Medulla oblongata (tissue), 1 donor: ENCODE results near the gene IMMP2L.
A peak's percentile ranks its signal among the peaks of the same experiment; 100 is the strongest.

ENCODE experiments used
- DNase-seq: peaks from one replicate; pipeline ENCODE4 v3.0.0-alpha.2; 2015; ENCODE audit errors: extremely low spot score

IMMP2L gene

DNA sequence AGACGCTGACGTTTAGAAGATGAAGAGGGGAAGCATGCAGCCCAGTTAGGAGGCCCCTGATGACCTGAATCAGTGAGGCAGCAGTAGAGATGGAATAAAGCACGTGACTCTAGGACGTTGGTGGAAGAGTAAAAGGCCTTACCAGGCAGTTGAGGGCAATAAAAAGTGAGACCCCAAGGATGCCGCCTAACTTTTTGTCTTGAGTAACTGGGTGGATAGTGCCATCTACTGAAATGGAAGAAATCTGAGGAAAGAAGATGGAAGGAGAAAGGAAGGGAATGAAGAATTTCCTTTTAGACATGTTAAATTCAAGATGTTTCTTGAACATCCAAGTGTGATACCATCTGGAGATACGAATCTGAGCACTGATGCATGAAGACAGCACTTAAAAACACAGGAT, 691.4 kb downstream of the IMMP2L start:
- DNase-seq = no peak

DNA sequence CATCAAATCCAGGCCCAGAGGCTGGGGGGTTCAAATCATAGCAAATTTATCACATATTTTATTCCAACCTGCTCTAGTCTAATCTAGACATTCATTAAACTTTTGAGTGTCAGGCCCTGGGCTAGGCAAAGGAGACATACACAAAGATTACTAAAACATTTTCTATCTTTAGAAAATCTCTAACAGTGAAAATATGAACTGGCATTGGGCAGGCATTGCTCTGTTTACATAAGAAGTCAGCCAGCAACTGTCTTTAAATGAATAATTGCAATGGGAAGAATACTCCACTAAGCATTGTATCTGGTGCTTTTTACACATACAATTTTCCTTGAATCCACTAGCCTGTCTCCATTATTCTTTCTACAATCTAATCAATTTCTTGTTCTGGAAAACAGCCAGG, 693.8 kb downstream of the IMMP2L start:
- no peak for DNase-seq

DNA sequence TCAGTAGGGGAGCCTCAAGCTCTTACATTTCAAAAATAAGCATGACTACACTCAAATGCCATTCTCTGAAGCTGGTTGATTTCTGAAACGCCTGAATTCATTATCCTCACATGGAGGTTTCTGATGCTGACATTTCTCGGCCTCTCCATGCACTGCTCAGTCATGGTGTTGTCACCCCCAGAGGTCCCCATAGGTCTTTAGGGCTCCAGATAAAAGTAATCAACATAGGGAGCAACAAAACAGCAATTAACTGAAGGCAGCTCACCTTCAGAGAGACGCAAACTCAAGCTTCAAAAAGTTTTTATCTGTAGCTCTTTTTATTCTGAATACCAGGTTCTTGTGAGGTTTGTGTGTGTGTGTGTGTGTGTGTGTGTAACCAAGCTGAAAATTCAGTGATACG, 694.5 kb downstream of the IMMP2L start:
- DNase-seq = no peak

DNA sequence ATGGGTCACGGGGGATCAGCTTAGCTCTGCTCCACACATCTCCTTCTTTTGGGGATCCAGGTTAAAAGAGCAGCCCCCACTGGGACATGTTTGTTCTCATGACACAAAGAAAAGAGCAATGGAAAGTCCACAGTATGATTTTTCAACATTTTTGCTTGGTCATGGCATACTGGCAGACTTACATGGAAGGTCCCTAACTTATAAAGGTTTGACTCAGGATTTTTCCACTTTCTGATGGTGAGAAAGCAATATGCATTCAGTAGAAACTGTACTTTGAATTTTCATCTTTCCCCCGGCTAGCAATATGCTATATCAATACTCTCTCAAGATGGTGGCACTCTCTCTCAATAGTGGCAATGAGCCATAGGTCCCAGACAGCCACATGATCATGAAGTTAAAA, 699.0 kb downstream of the IMMP2L start:
- DNase-seq = no peak

DNA sequence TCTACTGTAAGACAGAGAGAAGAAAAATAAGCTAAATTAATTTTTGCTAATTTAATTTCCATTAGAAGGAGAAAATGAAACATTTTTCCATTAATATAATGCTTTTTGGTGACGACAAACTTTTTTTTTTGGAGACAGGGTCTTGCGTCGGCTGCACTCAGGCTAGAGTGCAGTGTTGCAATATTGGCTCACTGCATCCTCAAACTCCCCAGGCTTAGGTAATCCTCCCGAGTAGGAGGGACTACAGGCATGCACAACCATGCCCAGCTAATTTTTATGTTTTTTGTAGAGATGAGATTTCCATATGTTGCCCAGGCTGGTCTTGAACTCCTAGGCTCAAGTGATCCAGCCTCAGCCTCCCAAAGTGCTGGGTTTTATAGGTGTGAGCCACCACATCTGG, 701.1 kb downstream of the IMMP2L start:
- DNase-seq = no peak

DNA sequence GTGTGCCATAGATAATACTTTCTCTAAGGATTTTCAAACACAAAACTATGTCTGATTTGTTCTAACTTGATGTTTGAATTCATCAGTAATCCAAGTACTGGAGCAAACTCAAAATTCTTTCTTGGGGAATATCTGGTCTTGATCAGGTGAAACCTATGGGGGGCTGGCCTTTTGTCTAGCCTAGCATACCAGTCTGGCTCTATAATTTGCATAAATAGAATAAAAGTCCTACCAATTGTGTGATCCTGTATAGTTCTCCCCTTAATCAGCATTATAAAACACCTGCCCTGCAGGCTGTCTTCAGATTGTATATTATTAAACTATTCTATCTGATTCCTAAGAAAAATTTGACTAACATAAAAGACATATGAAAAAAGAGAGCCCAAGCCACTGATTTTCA, 705.2 kb downstream of the IMMP2L start:
- DNase-seq = no peak

DNA sequence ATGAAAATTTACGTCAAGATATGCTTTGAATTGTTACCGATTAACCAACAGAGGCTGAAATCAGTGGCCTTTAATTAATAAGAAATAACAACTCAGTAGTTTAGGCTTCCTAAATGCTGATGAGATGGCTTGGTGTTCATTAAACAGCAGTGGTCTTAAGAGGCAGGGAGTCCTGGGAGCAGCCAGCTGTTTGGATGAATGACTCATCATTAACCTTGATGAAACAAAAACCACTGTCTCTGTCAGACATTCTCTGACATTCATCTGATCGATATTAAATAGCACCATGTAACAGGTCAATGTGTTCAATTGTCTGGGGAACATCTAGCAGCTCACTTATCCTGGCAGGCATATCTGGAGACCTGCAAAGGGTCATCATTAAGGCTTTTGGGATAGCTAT, 705.6 kb downstream of the IMMP2L start:
- no peak for DNase-seq

DNA sequence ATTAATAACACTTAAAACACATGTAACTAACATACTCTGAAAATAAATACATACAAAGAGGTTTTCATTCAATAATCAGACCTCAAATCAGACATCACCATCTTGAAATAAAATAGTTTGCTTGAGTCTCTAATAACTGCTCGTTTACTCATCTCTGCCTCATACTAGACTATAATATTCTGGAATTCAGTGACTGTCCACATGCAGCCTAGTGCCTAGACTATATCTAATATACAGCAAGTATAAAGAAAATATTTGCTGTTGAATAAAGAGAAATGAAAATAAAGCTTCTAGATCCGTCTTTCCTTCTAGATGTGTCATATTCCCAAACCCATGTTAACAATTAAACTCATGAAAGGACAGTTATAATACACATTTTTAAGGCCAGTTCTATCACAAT, 707.6 kb downstream of the IMMP2L start:
- DNase-seq = no peak

DNA sequence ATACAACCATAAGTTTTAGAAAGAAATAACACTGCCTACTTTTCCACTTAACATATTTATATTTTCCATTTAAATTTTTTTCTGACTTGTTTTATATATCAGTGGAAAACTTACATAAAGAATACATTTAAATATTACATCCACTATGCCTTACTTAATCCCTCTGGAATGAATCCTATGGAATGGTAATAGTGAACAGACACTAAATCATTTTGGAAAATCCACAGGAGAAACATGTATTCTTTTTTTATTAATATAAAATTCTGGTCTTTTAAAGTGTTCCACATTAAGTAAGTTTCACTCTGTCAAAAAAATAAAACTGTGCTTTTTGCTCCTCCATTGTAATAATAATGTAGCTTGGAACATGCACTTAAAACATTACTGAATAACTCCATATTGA, 708.1 kb downstream of the IMMP2L start:
- no peak for DNase-seq

DNA sequence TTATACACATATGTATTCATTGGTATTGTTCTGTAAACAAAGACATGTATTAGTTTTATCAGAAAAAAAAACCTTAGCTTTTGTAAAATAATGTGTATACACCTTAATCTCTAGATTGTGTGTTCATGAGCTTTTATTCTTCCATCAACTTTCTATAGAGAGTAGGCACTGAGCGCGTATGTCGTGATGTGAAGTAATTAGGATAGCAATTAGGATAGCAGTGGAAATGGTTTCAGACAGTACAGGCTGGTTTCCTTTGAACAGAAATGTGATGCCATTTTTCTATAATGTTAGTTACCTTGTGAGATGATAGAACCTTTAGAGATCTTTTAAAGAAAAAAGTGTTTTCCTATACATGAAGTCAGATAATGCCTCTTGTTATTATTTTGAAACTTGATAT, 709.0 kb downstream of the IMMP2L start:
- DNase-seq = no peak

DNA sequence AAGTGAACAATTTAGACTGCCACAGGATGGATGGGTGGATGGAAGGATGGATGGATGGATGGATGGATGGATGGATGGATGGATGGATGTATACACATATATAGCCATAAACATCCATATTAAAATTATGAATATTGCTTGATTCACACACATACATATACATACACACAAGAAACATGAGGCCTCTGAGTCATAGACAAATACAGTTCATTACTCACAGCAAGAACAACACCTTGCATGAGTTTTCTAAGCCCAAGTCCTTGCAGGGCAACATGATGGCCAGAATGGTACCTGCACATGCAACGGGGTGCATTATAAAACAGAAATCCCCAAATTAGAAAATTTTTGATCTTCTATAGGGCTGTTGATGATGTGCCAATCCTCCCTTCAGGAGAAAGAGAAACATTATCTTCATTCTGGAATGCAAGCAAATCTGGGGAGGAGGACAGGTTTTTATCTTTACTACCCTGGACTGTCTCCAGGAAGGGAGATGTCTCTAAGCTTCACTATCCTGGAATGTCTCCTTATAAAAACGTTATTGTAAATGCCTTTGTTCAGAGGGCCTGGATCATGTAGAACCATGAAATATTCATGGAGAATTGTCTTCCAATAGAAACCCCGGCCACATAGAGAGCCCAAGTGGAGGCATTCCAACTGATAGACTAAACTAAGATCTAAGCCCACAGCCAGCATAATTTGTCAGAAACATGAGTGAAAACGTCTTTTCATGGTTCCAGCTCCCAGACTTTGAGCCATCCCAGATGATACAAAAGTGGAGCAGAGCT, 709.9 kb downstream of the IMMP2L start:
- no peak for DNase-seq

DNA sequence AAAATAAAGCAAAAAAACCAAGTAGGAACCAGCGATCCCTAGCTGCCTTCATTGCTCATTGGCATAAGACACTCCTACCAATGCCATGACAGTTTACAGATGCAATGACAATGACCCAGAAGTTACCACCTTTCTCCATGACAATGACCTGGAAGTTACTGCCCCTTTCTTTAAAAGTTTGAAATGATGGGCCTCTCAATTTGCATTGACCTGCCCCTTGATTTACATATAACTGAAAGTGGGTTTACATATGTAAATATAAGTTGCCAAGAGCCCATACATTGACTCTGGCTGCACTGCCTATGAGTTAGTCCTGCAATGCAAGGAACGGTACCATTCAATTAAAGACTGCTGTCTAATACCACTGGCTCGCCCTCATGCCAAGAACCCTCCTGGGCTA, 712.1 kb downstream of the IMMP2L start:
- DNase-seq = no peak

DNA sequence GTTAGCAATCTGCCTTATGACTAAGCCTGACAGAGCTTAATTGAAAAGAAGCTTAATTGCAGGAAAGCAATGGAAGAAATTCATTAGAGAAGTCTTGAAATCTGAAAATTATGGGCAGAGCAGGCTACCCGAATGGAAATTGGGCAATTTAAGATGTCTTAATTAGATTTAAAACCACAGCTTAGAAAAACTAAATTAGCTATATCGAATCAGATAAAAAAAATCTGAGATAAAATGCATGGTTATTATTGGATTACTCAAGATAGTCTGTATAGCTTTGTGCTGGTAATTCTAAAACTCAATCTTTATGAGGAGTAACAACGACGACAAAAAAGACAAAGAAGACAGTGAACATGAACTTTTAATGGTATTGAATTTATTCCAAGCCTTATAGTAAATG, 719.5 kb downstream of the IMMP2L start:
- DNase-seq = no peak

DNA sequence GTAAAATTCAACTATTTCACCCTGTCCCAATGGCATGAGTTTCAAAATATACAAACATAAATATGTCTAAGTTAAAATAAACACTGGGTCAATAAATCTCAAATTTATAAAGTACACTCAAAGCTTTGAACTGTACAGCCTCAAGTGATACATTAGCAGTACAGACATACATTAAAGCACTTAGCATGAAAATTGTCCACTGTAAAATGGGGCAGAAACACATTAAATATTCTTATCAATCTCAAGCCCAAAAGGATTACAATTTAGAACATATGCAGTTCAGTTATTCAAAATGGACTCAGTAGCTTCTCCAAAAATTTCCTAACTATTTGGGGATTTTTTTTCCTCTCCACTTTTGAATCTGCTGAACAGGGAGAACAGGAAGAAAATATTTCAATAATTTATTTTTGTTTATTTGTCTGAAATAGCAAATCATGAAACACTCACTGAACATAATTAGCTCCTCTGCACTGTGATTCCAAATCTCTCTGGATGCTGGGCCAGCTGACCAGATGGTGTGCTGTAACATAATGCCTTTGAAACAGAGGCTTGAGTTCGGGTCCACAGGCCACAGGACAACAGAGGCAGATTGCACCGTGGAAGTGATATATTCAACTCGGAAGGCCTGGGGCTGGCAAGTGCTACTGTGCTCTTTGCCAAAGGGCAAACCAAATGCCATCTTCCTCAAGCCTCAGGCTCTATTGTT, 720.3 kb downstream of the IMMP2L start:
- no peak for DNase-seq

DNA sequence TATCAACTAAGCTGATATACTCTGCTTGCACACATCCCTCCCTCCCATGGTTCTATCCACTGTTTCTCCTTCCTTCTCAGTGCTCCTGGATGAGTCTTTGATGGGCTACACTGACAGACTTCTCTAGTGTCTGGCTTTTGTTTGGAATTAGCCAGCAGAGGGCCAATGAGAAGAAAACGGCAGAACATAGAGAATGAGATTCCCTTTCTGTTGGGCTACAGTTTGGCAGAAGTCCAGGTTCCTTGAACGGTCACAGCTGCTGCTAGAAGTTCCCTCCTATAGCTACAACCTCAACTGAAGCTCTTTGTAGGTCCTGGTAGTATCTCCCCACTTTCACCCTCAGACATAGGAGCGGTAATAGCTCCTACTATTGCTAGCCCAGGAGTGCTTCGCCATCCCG, 722.4 kb downstream of the IMMP2L start:
- peak; percentile 40 for DNase-seq

DNA sequence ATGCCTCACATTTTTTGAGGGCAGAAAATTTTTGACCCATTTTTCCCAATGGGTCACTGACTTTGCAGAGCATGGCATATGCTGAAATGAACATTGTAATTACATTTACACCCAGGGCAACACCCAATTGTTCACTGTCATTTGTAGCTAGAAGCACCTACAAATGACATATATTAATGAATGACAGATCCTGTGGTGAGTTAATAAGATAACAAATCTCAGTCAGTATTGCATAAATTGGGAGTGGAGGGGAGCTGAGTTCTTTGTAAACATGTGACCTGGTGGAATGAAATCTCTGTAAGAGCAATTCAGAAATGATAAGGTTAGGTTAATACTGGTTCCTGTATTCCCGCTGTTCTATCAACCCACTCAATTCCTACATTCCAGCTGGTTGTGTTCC, 726.4 kb downstream of the IMMP2L start:
- DNase-seq = no peak

DNA sequence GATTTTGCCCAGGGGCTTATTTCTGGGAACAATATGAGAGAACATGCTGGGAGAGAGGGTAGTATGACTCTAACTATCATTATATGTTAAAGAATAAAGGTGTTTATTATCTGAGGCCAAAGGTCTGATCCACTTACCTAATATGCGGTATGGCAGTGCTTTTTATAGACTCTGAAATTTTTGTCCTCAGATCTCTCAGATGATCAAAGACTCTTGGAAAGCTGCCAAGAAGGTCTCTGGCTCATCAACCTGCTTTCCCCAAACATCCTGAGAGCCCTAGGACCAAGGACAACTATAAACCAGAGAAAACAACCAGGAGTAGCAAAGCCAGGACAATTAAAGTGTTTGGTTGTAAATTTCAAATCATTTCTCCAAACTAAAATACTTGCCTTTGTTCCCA, 727.1 kb downstream of the IMMP2L start:
- DNase-seq = no peak

DNA sequence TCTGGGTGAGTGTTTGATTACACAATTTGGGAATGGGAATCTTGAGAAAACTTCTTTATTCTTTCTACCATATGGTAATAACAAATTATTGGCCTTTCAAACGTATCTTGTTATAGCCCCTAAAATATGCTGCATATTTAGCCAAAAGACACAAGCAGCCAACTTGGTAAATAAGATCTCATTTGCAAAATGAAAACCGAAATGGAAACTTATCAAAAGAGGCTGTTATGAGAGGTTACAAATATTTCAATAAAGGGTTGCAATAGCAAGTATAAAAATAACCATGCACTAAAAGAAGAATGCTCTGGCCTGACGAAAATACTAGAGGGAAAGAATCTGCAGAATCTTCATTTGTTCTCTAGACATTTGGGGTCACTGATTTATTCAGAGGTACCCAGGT, 730.9 kb downstream of the IMMP2L start:
- DNase-seq = no peak

DNA sequence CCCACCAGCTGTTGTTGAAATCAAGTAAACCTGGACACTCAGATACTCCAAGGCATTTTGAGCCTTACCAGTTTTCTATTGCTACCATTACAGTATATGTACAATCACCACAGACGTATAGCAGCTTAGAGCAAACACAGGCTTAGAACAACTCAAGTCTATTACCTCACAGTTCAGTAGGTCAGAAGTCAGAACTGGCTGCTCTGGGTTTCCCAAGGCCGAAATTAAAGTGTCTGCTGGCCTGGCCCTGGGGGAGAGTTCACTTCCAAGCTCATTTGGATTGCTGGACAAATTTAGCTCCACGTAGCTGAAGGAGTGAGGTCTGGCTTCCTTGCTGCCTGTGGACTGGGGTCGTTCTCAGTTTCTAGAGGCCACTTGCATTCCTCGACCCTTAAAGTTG, 731.5 kb downstream of the IMMP2L start:
- no peak for DNase-seq

DNA sequence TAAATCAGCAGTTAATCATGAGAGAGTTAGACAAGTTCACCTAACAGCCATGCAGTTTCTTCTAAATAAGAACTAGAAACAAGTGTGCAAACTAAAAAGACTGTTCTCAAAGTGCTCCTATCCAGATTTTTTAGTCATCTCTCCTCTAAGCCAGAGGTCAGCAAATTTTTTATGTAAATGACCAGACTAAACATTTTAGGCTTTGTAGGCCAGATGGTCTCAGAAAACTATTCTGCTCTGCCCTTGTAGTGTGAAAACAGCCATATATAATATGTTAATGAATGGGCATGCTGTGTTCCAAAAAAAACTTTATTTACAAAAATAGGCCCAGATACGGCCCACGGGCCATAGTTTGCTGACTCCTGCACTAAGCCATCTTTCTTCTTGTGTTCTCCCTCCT, 734.4 kb downstream of the IMMP2L start:
- no peak for DNase-seq

DNA sequence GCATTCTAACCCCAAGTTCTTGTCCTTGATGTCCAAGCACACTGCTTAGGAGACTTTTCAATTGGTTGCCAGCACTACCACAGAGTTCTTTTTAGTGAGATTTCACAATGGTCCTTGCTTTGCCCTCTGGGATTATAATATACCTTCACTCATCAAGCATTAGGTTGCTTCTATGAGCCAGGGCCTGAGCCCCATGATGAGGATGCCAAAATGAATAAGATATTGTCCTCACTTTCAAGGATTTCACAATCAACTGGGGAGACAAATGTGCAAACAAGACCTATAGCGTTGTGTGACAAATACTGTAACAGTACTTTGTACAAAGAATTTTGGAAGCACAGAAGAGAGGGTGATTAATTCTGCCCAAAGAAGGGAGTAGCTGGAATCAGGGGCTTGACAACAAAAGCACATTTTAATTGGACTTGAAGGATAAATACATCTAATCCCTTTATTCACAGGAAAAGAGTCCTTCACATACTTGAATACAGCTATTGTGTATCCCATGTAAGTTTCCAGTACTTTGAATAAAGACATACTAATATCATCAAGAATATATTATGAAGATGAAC, 734.9 kb downstream of the IMMP2L start:
- no peak for DNase-seq

DNA sequence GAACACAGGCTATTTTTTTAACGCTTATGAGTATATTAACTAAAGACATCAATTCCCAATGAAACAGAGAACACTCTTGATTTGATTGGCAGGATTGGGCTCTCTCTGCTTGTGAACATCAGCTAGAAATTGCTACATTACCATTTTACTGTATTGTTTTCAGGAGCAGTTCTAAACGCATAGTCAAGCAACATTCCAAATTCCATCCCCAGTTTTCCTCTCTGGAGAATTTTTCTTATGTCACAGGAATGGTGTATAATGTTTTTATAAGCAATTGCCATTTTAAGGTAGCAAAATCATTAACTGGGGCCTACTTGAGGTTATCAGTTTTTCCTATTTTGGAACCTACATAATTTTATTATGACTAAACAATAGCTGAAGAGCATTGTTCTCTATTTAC, 748.3 kb downstream of the IMMP2L start:
- DNase-seq = no peak

DNA sequence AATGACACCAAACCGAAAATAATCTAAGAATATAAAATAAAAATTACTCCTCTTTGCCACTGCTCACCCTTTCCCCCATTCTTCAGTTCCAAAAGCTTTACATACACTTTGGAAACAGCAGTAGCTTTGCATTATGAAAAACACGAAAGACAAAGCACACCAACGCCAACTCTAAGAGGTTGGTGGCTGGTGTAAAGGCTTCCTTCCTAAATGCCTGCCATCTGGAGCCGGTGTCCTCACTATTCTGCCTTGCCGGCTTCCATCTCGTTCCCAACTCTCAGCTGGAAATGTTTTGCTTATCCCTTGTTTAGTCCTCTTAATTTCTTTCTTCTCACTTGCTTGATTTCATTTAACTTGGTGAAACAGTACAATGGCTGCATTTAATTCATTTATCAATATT, 752.5 kb downstream of the IMMP2L start:
- no peak for DNase-seq
